Endodermal cell (in vitro differentiated cells): ENCODE measurements around the gene JAZF1. TPM values are rescaled to one million over a fixed set of nuclear protein-coding genes. Genes with fewer than 3 reads are reported as not detected.
A peak's percentile ranks its signal among the peaks of the same experiment; 100 is the strongest.

Experiments
- DNase-seq: peaks from one replicate; pipeline ENCODE4 v3.0.0-alpha.2; 2017
- H3K27ac ChIP-seq: 2 replicates; pipeline ENCODE4 v1.5.1; 2013; ENCODE audit warnings: mild to moderate bottlenecking, low read depth, low read length, moderate library complexity
- H3K27me3 ChIP-seq: 2 replicates; pipeline ENCODE4 v1.6.1; 2013; ENCODE audit warnings: mild to moderate bottlenecking, low read length, moderate library complexity; ENCODE audit not compliant: insufficient read depth, control insufficient read depth, poor library complexity, severe bottlenecking
- H3K36me3 ChIP-seq: 2 replicates; pipeline ENCODE4 v1.7.0; 2013; ENCODE audit warnings: mild to moderate bottlenecking, low read length, moderate library complexity; ENCODE audit not compliant: control insufficient read depth, insufficient read depth
- H3K4me1 ChIP-seq: one replicate; pipeline ENCODE4 v1.7.0; 2013; ENCODE audit warnings: low read length; ENCODE audit not compliant: control insufficient read depth, insufficient read depth
- H3K4me3 ChIP-seq: 2 replicates; pipeline ENCODE4 v1.5.1; 2013; ENCODE audit warnings: mild to moderate bottlenecking, low read length, moderate library complexity
- H3K9ac ChIP-seq: 2 replicates; pipeline ENCODE4 v1.6.1; 2013; ENCODE audit warnings: mild to moderate bottlenecking, low read length, moderate library complexity; ENCODE audit not compliant: poor library complexity, severe bottlenecking; ENCODE audit errors: extremely low read depth
- H3K9me3 ChIP-seq: 2 replicates; pipeline ENCODE4 v1.6.1; 2013; ENCODE audit warnings: mild to moderate bottlenecking, low read length, moderate library complexity; ENCODE audit not compliant: control insufficient read depth
- H3K27ac Mint-ChIP-seq: 2 replicates; pipeline ENCODE4 v1.8.0; 2020; ENCODE audit warnings: mixed read lengths
- H3K27me3 Mint-ChIP-seq: 2 replicates; pipeline ENCODE4 v1.8.0; 2021; ENCODE audit warnings: mild to moderate bottlenecking, mixed read lengths; ENCODE audit not compliant: insufficient read depth
- H3K36me3 Mint-ChIP-seq: 2 replicates; pipeline ENCODE4 v1.8.0; 2020; ENCODE audit warnings: low read depth, mixed read lengths
- H3K4me1 Mint-ChIP-seq: 2 replicates; pipeline ENCODE4 v1.8.0; 2020; ENCODE audit warnings: mixed read lengths
- H3K4me3 Mint-ChIP-seq: 2 replicates; pipeline ENCODE4 v1.8.0; 2020; ENCODE audit warnings: mild to moderate bottlenecking, moderate library complexity, mixed read lengths
- H3K9me3 Mint-ChIP-seq: 2 replicates; pipeline ENCODE4 v1.8.0; 2020; ENCODE audit warnings: mild to moderate bottlenecking, mixed read lengths
- WGBS, 2 experiments: methylation state at CpG; one replicate each; pipeline versions ENCODE4 v1.1.5 to v1.1.7; 2013; ENCODE audit warnings: missing lambda C conversion rate in 2 of 2, mixed read lengths in 1 of 2; ENCODE audit not compliant: insufficient coverage in 1 of 2, insufficient read length in 1 of 2; 5-methylcytosine and 5-hydroxymethylcytosine counted together
- total RNA-seq, 2 donors: library from RNA; stranded (reverse); fragmentation: NEBNext Ultra II Directional in 1 of 2; extraction: Animal tissue kit (Norgen Biotek cat#: 25700) in 1 of 2; gene quantifications; 2 replicates in 1 of 2; 3 replicates in 1 of 2; pipeline ENCODE4 v1.2.1, GENCODE V29; 2021
- TF ChIP-seq, protein P1 (sequence below): fragments of 200-600 bp; sonication (generic); conservative IDR thresholded peaks from 2 replicates; pipeline ENCODE4 v1.5.0; 2021; ENCODE audit warnings: antibody characterized with exemption, mild to moderate bottlenecking

Gene JAZF1
- total RNA-seq, 2 donors from 2014 or later = 18.3 to 33.6 TPM

DNA sequence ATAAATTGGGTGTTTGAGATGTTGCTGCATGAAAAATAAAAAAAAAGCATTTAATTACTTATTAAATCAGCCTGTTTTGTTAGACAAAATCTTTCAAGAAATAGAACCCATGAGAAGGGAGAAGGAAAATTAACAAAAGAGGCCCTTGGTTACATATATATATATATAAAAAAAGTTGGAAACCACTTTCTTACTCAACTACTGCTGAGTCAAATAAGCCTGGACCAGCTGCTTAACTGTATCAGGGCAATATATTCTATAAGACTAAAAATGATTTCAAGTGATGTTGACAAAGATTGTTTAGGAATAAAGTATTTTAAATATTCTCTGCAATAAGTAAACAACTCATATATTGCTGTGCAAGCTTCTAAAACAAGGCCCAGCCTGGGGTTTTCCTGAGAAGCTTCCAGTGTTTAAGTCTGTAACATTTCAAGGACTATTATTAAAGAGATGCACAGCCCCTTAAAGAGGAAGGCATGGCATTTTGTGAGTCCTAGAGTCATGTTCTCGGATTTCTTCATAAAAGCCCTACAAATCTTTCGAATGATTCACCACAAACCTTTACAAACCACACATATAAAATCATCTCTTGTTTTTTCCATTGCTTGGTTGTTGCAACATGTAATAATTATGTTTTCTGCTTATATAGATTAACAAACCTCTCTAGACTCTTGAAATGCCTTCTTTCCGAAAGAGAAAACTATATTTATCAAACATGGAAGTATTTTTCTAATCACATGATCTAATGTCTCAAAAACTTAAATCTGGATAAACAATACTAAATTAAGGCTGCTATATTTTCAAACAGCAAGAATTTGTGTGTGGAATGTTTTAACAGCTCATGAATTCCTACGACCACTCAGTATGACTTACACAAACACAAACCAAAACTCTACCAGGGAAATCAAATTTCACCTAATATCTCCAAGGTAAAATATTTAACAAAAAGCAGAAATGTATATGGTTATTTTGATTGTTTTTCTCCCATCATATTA is 14.3 kb downstream of the JAZF1 start:
- Mint-ChIP-seq H3K4me3 (no peak overlapping the region), H3K4me1 (peaks cover 34% of the 10 kb centered on the region), H3K27ac (no peak overlapping the region), H3K36me3 (peaks cover 10% of the 10 kb centered on the region), H3K27me3 (no peaks in the 10 kb centered on the region), H3K9me3 (no peaks in the 10 kb centered on the region)
- no peak overlapping the region for H3K27ac ChIP-seq
- WGBS, 2 experiments = 89% methylated on average over 4 of the region's 4 CpGs; no CpG with 5 or more reads in 1 of the 2 experiments
- H3K9me3 ChIP-seq = no peaks in the 10 kb centered on the region
- H3K27me3 ChIP-seq = no peaks in the 10 kb centered on the region
- TF ChIP-seq, protein P1, sequence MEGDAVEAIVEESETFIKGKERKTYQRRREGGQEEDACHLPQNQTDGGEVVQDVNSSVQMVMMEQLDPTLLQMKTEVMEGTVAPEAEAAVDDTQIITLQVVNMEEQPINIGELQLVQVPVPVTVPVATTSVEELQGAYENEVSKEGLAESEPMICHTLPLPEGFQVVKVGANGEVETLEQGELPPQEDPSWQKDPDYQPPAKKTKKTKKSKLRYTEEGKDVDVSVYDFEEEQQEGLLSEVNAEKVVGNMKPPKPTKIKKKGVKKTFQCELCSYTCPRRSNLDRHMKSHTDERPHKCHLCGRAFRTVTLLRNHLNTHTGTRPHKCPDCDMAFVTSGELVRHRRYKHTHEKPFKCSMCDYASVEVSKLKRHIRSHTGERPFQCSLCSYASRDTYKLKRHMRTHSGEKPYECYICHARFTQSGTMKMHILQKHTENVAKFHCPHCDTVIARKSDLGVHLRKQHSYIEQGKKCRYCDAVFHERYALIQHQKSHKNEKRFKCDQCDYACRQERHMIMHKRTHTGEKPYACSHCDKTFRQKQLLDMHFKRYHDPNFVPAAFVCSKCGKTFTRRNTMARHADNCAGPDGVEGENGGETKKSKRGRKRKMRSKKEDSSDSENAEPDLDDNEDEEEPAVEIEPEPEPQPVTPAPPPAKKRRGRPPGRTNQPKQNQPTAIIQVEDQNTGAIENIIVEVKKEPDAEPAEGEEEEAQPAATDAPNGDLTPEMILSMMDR = no peak
- H3K9ac ChIP-seq = no peak overlapping the region
- no peak overlapping the region for H3K4me3 ChIP-seq
- peaks cover 6% of the 10 kb centered on the region for H3K4me1 ChIP-seq
- DNase-seq = no peak
- no peaks in the 10 kb centered on the region for H3K36me3 ChIP-seq

DNA sequence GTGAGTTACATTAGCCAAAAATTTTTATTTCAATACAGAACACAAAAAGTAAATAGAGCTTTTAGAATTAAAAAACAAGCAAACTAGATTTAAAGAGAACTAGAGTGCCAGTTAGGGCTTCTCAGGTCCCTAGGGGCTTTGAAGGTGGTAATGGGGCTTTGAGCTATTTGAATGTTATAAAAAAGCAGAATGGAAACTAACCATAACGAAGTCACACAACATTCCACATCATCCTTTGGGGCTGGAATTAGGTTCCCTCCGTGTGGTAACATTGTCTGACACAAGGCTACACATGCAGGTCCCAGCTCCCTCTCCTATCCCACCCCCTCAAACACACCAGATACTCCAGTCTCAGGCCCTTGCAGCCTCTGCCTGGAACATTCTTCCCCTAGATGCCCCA is 15.3 kb downstream of the JAZF1 start:
- Mint-ChIP-seq H3K27ac (no peak overlapping the region), H3K27me3 (no peaks in the 10 kb centered on the region), H3K36me3 (peaks cover 14% of the 10 kb centered on the region)

DNA sequence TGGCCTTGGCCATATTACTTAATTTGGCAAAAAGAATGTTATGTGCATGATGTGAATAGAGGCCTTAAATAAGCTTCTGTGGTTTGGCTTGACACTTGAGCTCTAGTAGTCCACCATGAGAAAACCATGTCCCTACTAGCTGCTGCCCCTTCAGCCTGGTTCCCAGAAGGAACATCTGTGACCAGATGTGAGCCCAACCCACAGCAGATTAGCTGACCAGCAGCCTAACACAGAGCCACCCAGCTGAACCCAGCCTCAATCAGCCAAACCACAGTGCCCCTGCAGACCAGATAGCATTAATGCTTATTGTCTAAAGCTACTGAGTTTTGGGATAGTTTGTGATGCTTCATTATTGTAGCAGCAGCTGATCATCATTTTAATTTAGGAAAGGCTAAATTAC is 16.6 kb downstream of the JAZF1 start:
- no peak for DNase-seq
- Mint-ChIP-seq H3K27ac (no peak overlapping the region), H3K27me3 (no peaks in the 10 kb centered on the region), H3K4me1 (peaks cover 16% of the 10 kb centered on the region), H3K4me3 (no peak overlapping the region), H3K36me3 (peaks cover 23% of the 10 kb centered on the region), H3K9me3 (no peaks in the 10 kb centered on the region)
- no peaks in the 10 kb centered on the region for H3K27me3 ChIP-seq
- no peak overlapping the region for H3K27ac ChIP-seq
- peaks cover 7% of the 10 kb centered on the region for H3K4me1 ChIP-seq
- no peak overlapping the region for H3K4me3 ChIP-seq
- H3K9ac ChIP-seq = no peak overlapping the region
- TF ChIP-seq, protein P1 = peak; percentile 35
- H3K9me3 ChIP-seq = no peaks in the 10 kb centered on the region
- no peaks in the 10 kb centered on the region for H3K36me3 ChIP-seq

More for the DNA sequence above, 15.3 kb downstream of the JAZF1 start:
- H3K9me3 ChIP-seq = no peaks in the 10 kb centered on the region
- H3K4me3 ChIP-seq = no peak overlapping the region
- TF ChIP-seq, protein P1 = no peak
- H3K27me3 ChIP-seq = no peaks in the 10 kb centered on the region
- no peak overlapping the region for H3K4me3 Mint-ChIP-seq
- no peak overlapping the region for H3K27ac ChIP-seq
- H3K4me1 Mint-ChIP-seq = peaks cover 26% of the 10 kb centered on the region
- 89% methylated on average over 2 of the region's 2 CpGs; no CpG with 5 or more reads in 1 of the 2 experiments for WGBS, 2 experiments
- H3K9ac ChIP-seq = no peak overlapping the region
- no peak for DNase-seq
- peaks cover 8% of the 10 kb centered on the region for H3K4me1 ChIP-seq
- no peaks in the 10 kb centered on the region for H3K9me3 Mint-ChIP-seq
- H3K36me3 ChIP-seq = no peaks in the 10 kb centered on the region
